Liver (tissue), 9 donors: ENCODE results near the gene DPY19L1. TPM values are rescaled to one million over a fixed set of nuclear protein-coding genes. Genes with fewer than 3 reads are reported as not detected.

Experiments used
- DNase-seq: peaks from one replicate; pipeline ENCODE4 v3.0.0-alpha.2; 2017; ENCODE audit warnings: low spot score
- H3K27ac ChIP-seq, 2 donors: one replicate each; pipeline ENCODE4 v1.7.0; 2013; ENCODE audit warnings: inconsistent platforms in 2 of 2, low read length in 2 of 2, control low read depth in 1 of 2, low read depth in 1 of 2, mild to moderate bottlenecking in 1 of 2
- H3K27me3 ChIP-seq, 4 donors: one replicate each; pipeline versions ENCODE4 v1.6.1 to v1.7.0; 2013; ENCODE audit warnings: low read length in 3 of 4, inconsistent platforms in 1 of 4, mild to moderate bottlenecking in 1 of 4, moderate library complexity in 1 of 4; ENCODE audit not compliant: control insufficient read depth in 4 of 4, insufficient read depth in 4 of 4
- H3K36me3 ChIP-seq, 4 donors: one replicate each; pipeline versions ENCODE4 v1.6.1 to v1.7.0; 2013; ENCODE audit warnings: low read length in 3 of 4, mild to moderate bottlenecking in 3 of 4, low read depth in 1 of 4, moderate library complexity in 1 of 4; ENCODE audit not compliant: control insufficient read depth in 4 of 4, insufficient read depth in 3 of 4
- H3K4me1 ChIP-seq, 4 donors: one replicate each; pipeline versions ENCODE4 v1.6.1 to v1.7.0; 2013; ENCODE audit warnings: low read length in 3 of 4, mild to moderate bottlenecking in 3 of 4, moderate library complexity in 1 of 4; ENCODE audit not compliant: control insufficient read depth in 4 of 4, insufficient read depth in 4 of 4
- H3K4me3 ChIP-seq, 3 donors: one replicate each; pipeline versions ENCODE4 v1.6.1 to v1.7.0; 2013; ENCODE audit warnings: low read length in 3 of 3, control low read depth in 1 of 3, low read depth in 1 of 3, mild to moderate bottlenecking in 1 of 3
- H3K9ac ChIP-seq, 2 donors: one replicate each; pipeline ENCODE4 v1.7.0; 2013; ENCODE audit warnings: low read length in 2 of 2, mild to moderate bottlenecking in 2 of 2, moderate library complexity in 2 of 2, control low read depth in 1 of 2, low read depth in 1 of 2
- H3K9me3 ChIP-seq, 4 donors: one replicate each; pipeline versions ENCODE4 v1.6.1 to v1.7.0; 2013; ENCODE audit warnings: low read length in 3 of 4; ENCODE audit not compliant: control insufficient read depth in 4 of 4
- CTCF ChIP-seq: fragments of 150-350 bp; IDR thresholded peaks from 2 replicates; pipeline ENCODE4 v1.5.1; 2017; ENCODE audit warnings: improper control_type of control experiment, low read depth, low read length; ENCODE audit not compliant: missing input control
- EGR1 ChIP-seq, 2 donors: IDR thresholded peaks; 2 replicates each; pipeline ENCODE4 v1.6.1; 2016 to 2018; ENCODE audit warnings: antibody characterized with exemption in 2 of 2, low read depth in 2 of 2
- FOXA1 ChIP-seq: IDR thresholded peaks from 2 replicates; pipeline ENCODE4 v1.6.1; 2016; ENCODE audit warnings: antibody characterized with exemption
- FOXA2 ChIP-seq: IDR thresholded peaks from 2 replicates; pipeline ENCODE4 v1.6.1; 2016; ENCODE audit warnings: antibody characterized with exemption
- GABPA ChIP-seq, 2 donors: IDR thresholded peaks in 1 of 2; conservative IDR thresholded peaks in 1 of 2; 2 replicates each; pipeline ENCODE4 v1.6.1; 2016; ENCODE audit warnings: antibody characterized with exemption in 2 of 2, mild to moderate bottlenecking in 1 of 2, moderate library complexity in 1 of 2
- HNF4A ChIP-seq, 2 donors: conservative IDR thresholded peaks; 2 replicates each; pipeline ENCODE4 v1.6.1; 2016; ENCODE audit warnings: antibody characterized with exemption in 2 of 2, mild to moderate bottlenecking in 2 of 2
- HNF4G ChIP-seq: IDR thresholded peaks from 2 replicates; pipeline ENCODE4 v1.6.1; 2016; ENCODE audit warnings: antibody characterized with exemption
- JUND ChIP-seq, 2 donors: IDR thresholded peaks; 2 replicates each; pipeline ENCODE4 v1.6.1; 2016; ENCODE audit warnings: antibody characterized with exemption in 2 of 2
- NR2F2 ChIP-seq: IDR thresholded peaks from 2 replicates; pipeline ENCODE4 v1.6.1; 2016; ENCODE audit warnings: antibody characterized with exemption
- RAD21 ChIP-seq, 2 donors: IDR thresholded peaks; 2 replicates each; pipeline ENCODE4 v1.6.1; 2016; ENCODE audit warnings: antibody characterized with exemption in 2 of 2, mild to moderate bottlenecking in 2 of 2
- REST ChIP-seq: IDR thresholded peaks from 2 replicates; pipeline ENCODE4 v1.6.1; 2016; ENCODE audit warnings: antibody characterized with exemption, mild to moderate bottlenecking
- RXRA ChIP-seq, 2 donors: IDR thresholded peaks; 2 replicates each; pipeline ENCODE4 v1.6.1; 2017 to 2018; ENCODE audit warnings: antibody characterized with exemption in 2 of 2, mild to moderate bottlenecking in 1 of 2
- SP1 ChIP-seq: IDR thresholded peaks from 2 replicates; pipeline ENCODE4 v1.6.1; 2018; ENCODE audit warnings: antibody characterized with exemption, mild to moderate bottlenecking
- TAF1 ChIP-seq: conservative IDR thresholded peaks from 2 replicates; pipeline ENCODE4 v1.6.1; 2016; ENCODE audit warnings: antibody characterized with exemption, mild to moderate bottlenecking
- YY1 ChIP-seq: IDR thresholded peaks from 2 replicates; pipeline ENCODE4 v1.6.1; 2016; ENCODE audit warnings: antibody characterized with exemption, mild to moderate bottlenecking
- polyA plus RNA-seq, 2 donors: library from polyadenylated mRNA; stranded (reverse) in 1 of 2; unstranded in 1 of 2; fragments of 200-250 nt in 1 of 2; fragments of >200 nt in 1 of 2; fragmentation: Nextera tagmentation in 1 of 2; extraction: Ambion mirVana in 1 of 2; gene quantifications; one replicate each; pipeline versions ENCODE4 v1.2.1 to v1.2.3, GENCODE V29; 2013 to 2015
- total RNA-seq, 2 donors: library from RNA; depleted of rRNA; stranded (reverse); fragments of >200 nt; gene quantifications; one replicate each; pipeline ENCODE4 v1.2.3, GENCODE V29; 2014
- TF ChIP-seq, protein P1 (sequence below): IDR thresholded peaks from 2 replicates; pipeline ENCODE4 v1.6.1; 2016; ENCODE audit warnings: antibody characterized with exemption
- TF ChIP-seq, protein P2 (sequence below): IDR thresholded peaks from 2 replicates; pipeline ENCODE4 v1.6.1; 2016; ENCODE audit warnings: antibody characterized with exemption
- TF ChIP-seq, protein P3 (sequence below): IDR thresholded peaks from 2 replicates; pipeline ENCODE4 v1.6.1; 2016; ENCODE audit warnings: antibody characterized with exemption
- donor health status: healthy.
- donor health status: healthy.
- donor health status: healthy.
- donor health status: healthy.
- donor health status: healthy.

The DPY19L1 gene
- total and polyA plus RNA-seq, 4 donors: 3.9 to 24.2 (median 16.9) TPM

DNA sequence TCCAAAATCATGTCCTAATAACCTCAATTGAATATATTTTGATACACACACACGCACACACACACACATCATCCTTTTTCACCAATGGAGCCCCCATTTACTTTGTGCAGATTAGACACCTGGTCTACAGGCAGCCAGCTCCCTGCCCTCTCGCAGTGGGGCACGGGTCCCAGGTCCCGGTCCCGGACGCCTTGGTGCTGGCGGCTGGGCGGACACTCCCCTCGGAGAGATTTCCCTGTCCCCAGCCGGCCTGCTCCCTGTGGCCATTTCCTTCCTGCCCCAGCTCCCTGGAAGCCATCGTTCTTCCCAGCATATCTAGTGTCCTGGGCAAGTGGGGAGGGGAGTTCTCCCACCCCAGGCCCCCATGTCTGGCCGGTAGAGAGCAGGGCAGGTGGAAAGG is 14.6 kb downstream of the DPY19L1 start (continued):
- TF ChIP-seq REST (no peak), FOXA2 (no peak), HNF4A (conservative IDR thresholded peaks at IDR 0.05) (no peak), JUND (IDR thresholded peaks at IDR 0.05) (no peak), NR2F2 (no peak)
- TF ChIP-seq, protein P1, sequence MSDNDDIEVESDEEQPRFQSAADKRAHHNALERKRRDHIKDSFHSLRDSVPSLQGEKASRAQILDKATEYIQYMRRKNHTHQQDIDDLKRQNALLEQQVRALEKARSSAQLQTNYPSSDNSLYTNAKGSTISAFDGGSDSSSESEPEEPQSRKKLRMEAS: no peak

DNA sequence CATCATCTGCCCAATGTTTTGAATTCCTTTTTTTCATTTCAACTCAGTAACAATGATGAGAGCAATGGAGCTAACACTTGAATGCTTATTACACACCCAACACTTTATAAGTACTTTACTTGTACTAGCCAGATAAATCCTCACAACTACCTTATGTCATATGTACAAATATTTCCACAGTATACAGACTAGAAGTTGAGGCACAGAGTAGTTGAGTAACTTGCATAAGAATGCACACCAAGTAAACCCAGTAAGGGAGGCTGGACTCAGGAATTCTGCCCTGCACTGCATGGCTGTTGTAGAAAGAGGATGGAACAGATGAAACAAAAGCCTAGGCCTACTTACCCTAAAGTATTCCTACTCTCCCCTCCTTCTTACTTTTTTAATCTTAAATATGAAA is 15.8 kb downstream of the DPY19L1 start:
- Histone ChIP-seq H3K27me3 (no peaks in the 10 kb centered on the region), H3K27ac (no peak overlapping the region), H3K9ac (no peak overlapping the region), H3K4me1 (no peaks in the 10 kb centered on the region), H3K36me3 (no peaks in the 10 kb centered on the region), H3K4me3 (no peak overlapping the region), H3K9me3 (no peaks in the 10 kb centered on the region)
- DNase-seq: no peak
- TF ChIP-seq REST (no peak), HNF4G (no peak), RXRA (IDR thresholded peaks at IDR 0.05) (no peak), SP1 (no peak), FOXA2 (no peak), GABPA (IDR thresholded peaks at IDR 0.05 in 1 of 2, conservative IDR thresholded peaks at IDR 0.05 in 1 of 2) (no peak), RAD21 (IDR thresholded peaks at IDR 0.05) (no peak), CTCF (no peak), HNF4A (conservative IDR thresholded peaks at IDR 0.05) (no peak), JUND (IDR thresholded peaks at IDR 0.05) (no peak), FOXA1 (no peak), EGR1 (IDR thresholded peaks at IDR 0.05; ENCODE audit: low read depth in 2 of 2) (no peak), NR2F2 (no peak), TAF1 (no peak), YY1 (no peak)
- TF ChIP-seq, protein P2, sequence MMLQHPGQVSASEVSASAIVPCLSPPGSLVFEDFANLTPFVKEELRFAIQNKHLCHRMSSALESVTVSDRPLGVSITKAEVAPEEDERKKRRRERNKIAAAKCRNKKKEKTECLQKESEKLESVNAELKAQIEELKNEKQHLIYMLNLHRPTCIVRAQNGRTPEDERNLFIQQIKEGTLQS: no peak
- TF ChIP-seq, protein P3, sequence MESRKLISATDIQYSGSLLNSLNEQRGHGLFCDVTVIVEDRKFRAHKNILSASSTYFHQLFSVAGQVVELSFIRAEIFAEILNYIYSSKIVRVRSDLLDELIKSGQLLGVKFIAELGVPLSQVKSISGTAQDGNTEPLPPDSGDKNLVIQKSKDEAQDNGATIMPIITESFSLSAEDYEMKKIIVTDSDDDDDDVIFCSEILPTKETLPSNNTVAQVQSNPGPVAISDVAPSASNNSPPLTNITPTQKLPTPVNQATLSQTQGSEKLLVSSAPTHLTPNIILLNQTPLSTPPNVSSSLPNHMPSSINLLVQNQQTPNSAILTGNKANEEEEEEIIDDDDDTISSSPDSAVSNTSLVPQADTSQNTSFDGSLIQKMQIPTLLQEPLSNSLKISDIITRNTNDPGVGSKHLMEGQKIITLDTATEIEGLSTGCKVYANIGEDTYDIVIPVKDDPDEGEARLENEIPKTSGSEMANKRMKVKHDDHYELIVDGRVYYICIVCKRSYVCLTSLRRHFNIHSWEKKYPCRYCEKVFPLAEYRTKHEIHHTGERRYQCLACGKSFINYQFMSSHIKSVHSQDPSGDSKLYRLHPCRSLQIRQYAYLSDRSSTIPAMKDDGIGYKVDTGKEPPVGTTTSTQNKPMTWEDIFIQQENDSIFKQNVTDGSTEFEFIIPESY: no peak
- TF ChIP-seq, protein P1: no peak
